Testis (tissue), 3 donors: ENCODE measurements around the gene SPRED3. TPM values are rescaled to one million over a fixed set of nuclear protein-coding genes. Genes with fewer than 3 reads are reported as not detected.
"Not testable (repeated sequence)": the region's sequence is repeated elsewhere in the genome, so short reads cannot be mapped to it uniquely, and the experiment has no call there.

Experiments used
- DNase-seq: peaks from one replicate; pipeline ENCODE4 v3.0.0-alpha.2; 2019
- H3K27ac ChIP-seq, 2 donors: fragments of 200-600 bp; sonication (generic); one replicate each; pipeline ENCODE4 v1.5.1; 2019
- H3K27me3 ChIP-seq: fragments of 200-600 bp; sonication (generic); one replicate; pipeline ENCODE4 v1.5.1; 2019
- H3K36me3 ChIP-seq: fragments of 200-600 bp; sonication (generic); one replicate; pipeline ENCODE4 v1.5.1; 2017; ENCODE audit warnings: low read depth; ENCODE audit errors: missing control alignments
- H3K4me1 ChIP-seq: fragments of 200-600 bp; sonication (generic); one replicate; pipeline ENCODE4 v1.5.1; 2019
- H3K4me3 ChIP-seq, 2 donors: fragments of 200-600 bp; sonication (generic); one replicate each; pipeline ENCODE4 v1.5.1; 2017 to 2019
- H3K9me3 ChIP-seq: fragments of 200-600 bp; sonication (generic); one replicate; pipeline ENCODE4 v1.5.1; 2017
- CTCF ChIP-seq, 3 experiments: fragments of 450-650 bp in 2 of 3; fragments of 200-600 bp in 1 of 3; sonication (generic) in 1 of 3; IDR thresholded peaks; one replicate each; pipeline ENCODE4 v1.5.1; 2016 to 2019; ENCODE audit warnings: antibody characterized with exemption in 3 of 3, mild to moderate bottlenecking in 2 of 3, moderate library complexity in 1 of 3
- POLR2A ChIP-seq: fragments of 450-650 bp; IDR thresholded peaks from one replicate; pipeline ENCODE4 v1.6.1; 2017; ENCODE audit warnings: antibody characterized with exemption, mild to moderate bottlenecking, moderate library complexity
- WGBS, 2 donors: methylation state at CpG; one replicate each; pipeline ENCODE4 v1.1.5; 2018; 5-methylcytosine and 5-hydroxymethylcytosine counted together
- intact Hi-C: fragments of 100-400 bp; cut with DNase I; formaldehyde crosslinking; loops from one replicate; pipeline ENCODE4 v1.15.1; 2023; ENCODE audit warnings: low total_unique reads
- polyA plus RNA-seq: library from polyadenylated mRNA; stranded (reverse); fragments of 350-450 nt; fragmentation: Illumina TruSeq; extraction: RNeasy Lipid Tissue Mini Kit (QIAGEN cat#74804); gene quantifications from one replicate; pipeline ENCODE4 v1.2.3, GENCODE V29; 2014; ENCODE audit warnings: low read depth, low replicate concordance; ENCODE audit not compliant: insufficient read depth
- total RNA-seq, 2 donors: library from RNA; depleted of rRNA; stranded (reverse); fragments of >200 nt; gene quantifications; one replicate each; pipeline ENCODE4 v1.2.3, GENCODE V29; 2016

Gene SPRED3
- total and polyA plus RNA-seq, 3 donors from 2014 or later: 1.7 to 2.6 (median 2.2) TPM

- no peaks in the 10 kb centered on the region for H3K36me3 ChIP-seq
- WGBS, 2 donors: 80 to 85% methylated on average over 8 to 9 of the region's 9 CpGs
These were observed 28.1 kb upstream of the SPRED3 start for GRCh38 chr19:38360351-38360750.

GRCh38 chr19:38360839-38361631, 27.5 kb upstream of the SPRED3 start:
- Histone ChIP-seq H3K36me3 (no peaks in the 10 kb centered on the region), H3K4me1 (peaks cover 5% of the 10 kb centered on the region), H3K27ac (no peak overlapping the region), H3K4me3 (peak overlapping the region; percentile 50 to 60), H3K27me3 (no peaks in the 10 kb centered on the region), H3K9me3 (no peaks in the 10 kb centered on the region)
- no peak for DNase-seq
- WGBS, 2 donors: 20% methylated on average over 20 to 23 of the region's 23 CpGs
- intact Hi-C loops: no loop called here
- TF ChIP-seq POLR2A: no peak
- no peak for TF ChIP-seq CTCF (IDR thresholded peaks at IDR 0.05)

More at GRCh38 chr19:38360351-38360750, 28.1 kb upstream of the SPRED3 start:
- intact Hi-C loops: no loop called here
- no peaks in the 10 kb centered on the region for H3K9me3 ChIP-seq
- TF ChIP-seq CTCF (IDR thresholded peaks at IDR 0.05) (no peak), POLR2A (no peak)
- H3K27ac ChIP-seq: no peak overlapping the region
- H3K4me3 ChIP-seq: no peak overlapping the region
- no peaks in the 10 kb centered on the region for H3K27me3 ChIP-seq
- H3K4me1 ChIP-seq: peaks cover 5% of the 10 kb centered on the region
- DNase-seq: no peak

- TF ChIP-seq CTCF (IDR thresholded peaks at IDR 0.05) (peak in 2 of 3 experiments; percentile 20 to 21), POLR2A (no peak)
- 1% methylated on average over 36 of the region's 37 CpGs; no CpG with 5 or more reads in 1 of the 2 donors for WGBS, 2 donors
These were observed 26.8 kb upstream of the SPRED3 start for GRCh38 chr19:38361633-38362075.

GRCh38 chr19:38362076-38362945, 26.2 kb upstream of the SPRED3 start:
- DNase-seq: peak; percentile 79
- WGBS, 2 donors: 2 to 3% methylated on average over 32 to 67 of the region's 68 CpGs
- H3K4me1 ChIP-seq: peaks cover 5% of the 10 kb centered on the region
- H3K9me3 ChIP-seq: no peaks in the 10 kb centered on the region
- H3K36me3 ChIP-seq: no peaks in the 10 kb centered on the region
- H3K4me3 ChIP-seq: peak overlapping the region; percentile 50 to 60
- no peaks in the 10 kb centered on the region for H3K27me3 ChIP-seq
- no peak for TF ChIP-seq CTCF (IDR thresholded peaks at IDR 0.05)
- no peak for TF ChIP-seq POLR2A
- H3K27ac ChIP-seq: no peak overlapping the region
- intact Hi-C loops: no loop called here

More at GRCh38 chr19:38361633-38362075, 26.8 kb upstream of the SPRED3 start:
- intact Hi-C loops: no loop called here
- Histone ChIP-seq H3K4me3 (peak overlapping the region; percentile 50 to 60), H3K4me1 (peaks cover 5% of the 10 kb centered on the region), H3K9me3 (no peaks in the 10 kb centered on the region), H3K27ac (no peak overlapping the region), H3K36me3 (no peaks in the 10 kb centered on the region), H3K27me3 (no peaks in the 10 kb centered on the region)
- peak; percentile 83 for DNase-seq

- 63 to 65% methylated on average over 15 to 16 of the region's 16 CpGs for WGBS, 2 donors
- H3K4me3 ChIP-seq: peak overlapping the region in 1 of 2 donors; percentile 60
- H3K4me1 ChIP-seq, H3K9me3 ChIP-seq, H3K27me3 ChIP-seq, DNase-seq, H3K36me3 ChIP-seq, H3K27ac ChIP-seq, intact Hi-C loops: not testable (repeated sequence)
These were observed 25.4 kb upstream of the SPRED3 start for GRCh38 chr19:38362946-38363688.
